Esophagus squamous epithelium (tissue), 4 donors: ENCODE measurements around the gene ZNF32.

Experiments
- CTCF ChIP-seq, 6 experiments: fragments of 450-650 bp in 4 of 6; fragments of 200-600 bp in 2 of 6; sonication (generic) in 2 of 6; IDR thresholded peaks; one replicate each; pipeline ENCODE4 v1.5.1; 2016 to 2019; ENCODE audit warnings: antibody characterized with exemption in 6 of 6, mild to moderate bottlenecking in 4 of 6, moderate library complexity in 4 of 6
- POLR2A ChIP-seq, 4 donors: fragments of 450-650 bp; IDR thresholded peaks; one replicate each; pipeline ENCODE4 v1.6.1; 2017; ENCODE audit warnings: antibody characterized with exemption in 4 of 4, mild to moderate bottlenecking in 4 of 4, moderate library complexity in 3 of 4

GRCh38 chr10:43695730-43696129 lies 47.0 kb upstream of the ZNF32 start:
- TF ChIP-seq CTCF (IDR thresholded peaks at IDR 0.05) (no peak), POLR2A (IDR thresholded peaks at IDR 0.05) (no peak)
